ENCODE data around the gene SPATA31C1. TPM values are rescaled to one million over a fixed set of nuclear protein-coding genes. Genes with fewer than 3 reads are reported as not detected.
"Not testable (repeated sequence)": the region's sequence is repeated elsewhere in the genome, so short reads cannot be mapped to it uniquely, and the experiment has no call there.

The SPATA31C1 gene
- total RNA-seq, 1 donor from 2014 or later, result not detected

GRCh38 chr9:87938336-87938735 is 20.6 kb downstream of the SPATA31C1 start:
- DNase-seq, result not testable (repeated sequence)

DNA sequence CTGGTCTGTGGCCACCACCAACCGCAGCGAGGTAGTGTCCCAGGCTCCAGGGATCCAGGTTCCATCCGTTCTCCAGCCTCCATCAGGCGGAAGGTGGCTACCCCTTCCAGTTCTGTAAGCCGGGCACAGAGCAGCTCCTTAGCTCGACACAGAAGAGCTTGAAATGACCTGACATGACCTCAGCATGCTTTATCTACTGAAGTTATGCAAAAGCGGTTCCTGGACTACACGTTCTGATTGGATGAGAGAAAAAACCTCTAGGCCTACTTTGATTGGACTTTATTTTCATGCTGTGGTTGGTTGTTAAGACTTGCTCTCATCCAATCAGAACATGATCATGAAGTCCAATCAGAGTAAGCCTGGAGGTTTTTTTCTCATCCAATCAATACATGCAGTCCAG is 21.3 kb downstream of the SPATA31C1 start:
- DNase-seq, result not testable (repeated sequence)

- DNase-seq, result no peak
Measured at GRCh38 chr9:87944096-87944495, 26.3 kb downstream of the SPATA31C1 start.

DNA sequence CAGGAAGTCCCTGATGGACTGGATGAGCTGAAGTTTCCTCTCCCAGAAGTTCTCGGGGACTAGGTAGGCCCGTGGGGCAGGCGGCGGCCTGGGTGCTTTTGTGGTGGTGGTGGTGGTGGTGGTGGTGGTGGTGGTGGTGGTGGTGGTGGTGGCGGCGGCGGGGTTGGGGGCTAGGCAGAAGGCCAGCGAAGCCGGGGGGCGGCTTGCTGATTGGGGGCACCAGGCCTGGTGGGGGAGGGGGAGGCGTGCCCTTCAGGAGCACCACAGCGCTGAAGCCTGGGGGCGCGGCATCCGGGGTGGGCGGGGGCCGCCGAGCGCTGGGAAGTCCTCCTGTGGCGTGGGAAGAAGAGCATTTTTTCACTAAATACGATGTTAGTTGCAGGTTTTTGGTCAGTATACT is 26.9 kb downstream of the SPATA31C1 start:
- no peak for DNase-seq

DNA sequence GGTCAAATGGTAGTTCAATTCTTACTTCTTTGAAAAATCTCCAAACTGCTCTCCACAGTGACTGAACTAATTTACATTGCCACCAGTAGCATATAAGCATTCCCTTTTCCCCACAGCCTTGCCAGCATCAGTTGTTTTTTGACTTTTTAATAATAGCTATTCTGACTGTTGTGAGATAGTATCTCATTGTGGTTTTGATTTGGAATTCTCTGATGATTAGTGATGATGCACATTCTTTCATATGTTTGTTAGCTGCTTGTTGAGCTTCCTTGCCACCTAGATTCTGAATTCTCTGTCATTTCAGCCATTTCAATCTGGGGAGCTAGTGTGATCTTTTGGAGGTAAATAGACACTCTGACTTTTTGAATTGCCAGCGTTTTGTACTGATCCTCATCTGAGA is 32.5 kb downstream of the SPATA31C1 start:
- no peak for DNase-seq

- no peak for DNase-seq
Measured at GRCh38 chr9:87950765-87951488, 33.2 kb downstream of the SPATA31C1 start.

GRCh38 chr9:87954230-87954629 is 36.5 kb downstream of the SPATA31C1 start:
- DNase-seq, result no peak

DNA sequence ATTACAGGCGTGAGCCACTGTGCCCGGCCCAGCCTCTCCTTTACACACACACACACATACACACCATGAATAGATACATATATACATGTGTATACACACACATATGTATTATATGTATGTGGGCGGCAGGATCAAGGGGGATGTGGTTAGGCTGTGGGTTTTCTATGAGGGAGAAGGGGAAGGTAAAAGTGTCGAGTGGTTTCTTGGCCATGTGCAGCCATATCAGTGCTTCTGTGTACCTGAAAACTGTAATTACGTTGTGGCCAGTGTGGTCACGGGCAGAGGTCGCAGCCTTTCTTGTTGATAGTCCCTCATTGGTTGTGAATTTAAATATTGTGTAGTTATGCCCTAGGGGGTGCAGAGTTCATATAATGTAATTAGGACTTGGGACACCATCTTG is 40.1 kb downstream of the SPATA31C1 start:
- DNase-seq, result no peak

GRCh38 chr9:87958591-87958990 is 40.8 kb downstream of the SPATA31C1 start:
- no peak for DNase-seq

DNA sequence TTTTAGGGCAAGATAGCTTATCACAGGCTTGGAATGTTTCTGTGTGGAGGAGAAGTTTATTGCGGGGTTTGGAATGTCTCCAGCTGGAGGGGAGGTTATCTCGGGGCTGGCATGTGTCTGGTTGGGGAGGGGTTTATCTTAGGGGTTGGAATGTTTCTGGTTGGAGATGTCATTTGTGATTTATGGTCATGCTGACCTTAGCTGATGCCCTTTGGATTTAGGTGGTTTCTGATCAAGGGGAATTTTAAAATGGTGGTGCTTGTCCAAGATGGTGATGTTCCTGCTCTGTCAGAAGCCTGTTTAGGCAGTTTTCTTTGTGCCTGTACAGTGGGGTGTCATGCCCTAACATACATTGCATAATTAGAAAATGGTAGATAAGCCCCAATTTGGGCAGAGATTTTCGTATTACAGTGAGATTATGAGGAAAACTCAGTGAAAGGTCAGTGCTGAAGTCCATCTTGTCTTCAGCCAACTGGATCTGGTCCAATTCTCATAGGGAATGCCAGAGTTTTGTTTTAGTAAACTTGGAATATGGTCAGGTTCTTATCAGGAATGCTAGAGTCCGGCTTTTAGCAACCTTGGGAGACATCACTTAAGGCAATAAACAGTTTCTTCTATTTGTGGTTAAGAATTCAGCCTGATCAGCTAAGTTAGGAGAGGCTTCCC is 42.3 kb downstream of the SPATA31C1 start:
- no peak for DNase-seq

DNA sequence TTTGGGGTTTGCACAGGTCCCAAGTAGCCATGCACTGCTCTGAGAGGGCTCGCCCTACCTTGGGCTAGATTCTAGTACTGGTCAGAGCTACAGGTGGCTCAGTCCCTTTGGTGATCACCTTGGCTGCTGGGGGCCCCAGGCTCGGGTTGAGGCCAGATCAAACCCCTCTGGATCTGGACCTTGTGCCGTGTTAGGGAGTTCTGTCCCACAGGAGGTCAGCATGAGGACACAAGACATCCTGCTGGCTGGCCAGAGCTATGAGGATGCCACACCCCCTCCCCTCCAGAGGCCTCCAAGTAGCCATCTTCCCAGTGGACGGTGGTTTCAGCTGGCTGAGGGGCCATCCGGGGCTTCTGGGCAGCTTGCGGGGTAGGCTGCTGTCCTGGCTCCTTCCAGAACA is 46.0 kb downstream of the SPATA31C1 start:
- DNase-seq, result no peak

- DNase-seq, result no peak
Measured at GRCh38 chr9:87964826-87965225, 47.1 kb downstream of the SPATA31C1 start.

DNA sequence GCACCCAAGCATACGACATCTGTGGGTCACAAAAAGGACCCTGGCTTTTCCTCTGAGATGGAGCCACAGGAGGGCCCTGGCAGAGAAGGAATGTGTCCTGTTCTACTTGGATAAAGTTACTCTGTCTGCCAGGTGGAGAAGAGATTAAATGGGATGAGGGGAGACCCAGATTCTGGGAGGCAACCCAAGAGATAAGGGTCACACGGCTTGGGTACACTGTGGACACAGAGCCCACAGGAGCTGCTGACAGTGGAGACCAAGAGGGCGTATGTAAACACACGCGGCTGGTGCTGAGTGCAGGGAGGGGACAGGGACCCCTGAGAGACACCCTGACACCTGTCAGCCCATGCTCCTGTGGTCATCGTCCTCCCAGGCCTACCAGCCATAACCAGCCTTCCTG is 50.4 kb downstream of the SPATA31C1 start:
- no peak for DNase-seq

GRCh38 chr9:87970602-87971001 is 52.8 kb downstream of the SPATA31C1 start:
- no peak for DNase-seq

DNA sequence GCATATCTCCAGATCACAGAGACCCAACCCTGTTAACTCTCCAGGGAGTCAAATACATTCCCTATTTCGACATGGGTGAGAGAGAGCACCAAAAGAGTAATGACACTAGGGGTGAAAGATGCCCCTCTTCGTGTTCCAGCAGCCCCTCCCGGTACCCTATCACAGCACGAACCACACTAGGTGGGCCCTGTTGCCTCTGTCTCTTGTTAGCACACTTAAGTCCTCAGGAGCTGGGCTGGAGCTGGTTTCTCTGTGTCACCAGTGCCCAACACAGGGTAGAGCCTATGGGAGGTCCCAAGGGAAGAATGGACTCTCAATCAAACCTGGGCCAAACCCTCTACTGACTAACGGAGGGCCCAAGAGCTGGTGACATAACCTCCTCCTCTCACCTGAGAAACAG is 55.4 kb downstream of the SPATA31C1 start:
- no peak for DNase-seq

Other genes with a start within 250 kb of the SPATA31C1 start
- gene CTSL, start 191.8 kb upstream of the SPATA31C1 start, total RNA-seq, result 40.4 TPM
- not detected for gene SPATA31E1, start 35.1 kb upstream of the SPATA31C1 start, total RNA-seq
- gene CDK20, start 56.6 kb downstream of the SPATA31C1 start, total RNA-seq, result 12.6 TPM
- not detected for gene SPATA31C2, start 220.5 kb downstream of the SPATA31C1 start, total RNA-seq

All from occipital lobe (tissue), 2 donors.